Measurements from ENCODE around the gene MECR.

- TF ChIP-seq CTCF (IDR thresholded peaks at IDR 0.05; ENCODE audit: low read depth, low read length) (no peak), EZH2phosphoT487 (IDR thresholded peaks at IDR 0.05; ENCODE audit: low read depth) (no peak)
These were observed 59.6 kb downstream of the MECR start for GRCh38 chr1:29171089-29171488.

Data from OCI-LY3 (cell line).